ENCODE results near the gene KCTD1. TPM values are rescaled to one million over a fixed set of nuclear protein-coding genes. Genes with fewer than 3 reads are reported as not detected.

The KCTD1 gene
- total and polyA plus RNA-seq, 2 of the 8 experiments (the other 6 are each of a cell fraction or from before 2014, with no cell fraction given), result 7.7 to 14.0 TPM

DNA sequence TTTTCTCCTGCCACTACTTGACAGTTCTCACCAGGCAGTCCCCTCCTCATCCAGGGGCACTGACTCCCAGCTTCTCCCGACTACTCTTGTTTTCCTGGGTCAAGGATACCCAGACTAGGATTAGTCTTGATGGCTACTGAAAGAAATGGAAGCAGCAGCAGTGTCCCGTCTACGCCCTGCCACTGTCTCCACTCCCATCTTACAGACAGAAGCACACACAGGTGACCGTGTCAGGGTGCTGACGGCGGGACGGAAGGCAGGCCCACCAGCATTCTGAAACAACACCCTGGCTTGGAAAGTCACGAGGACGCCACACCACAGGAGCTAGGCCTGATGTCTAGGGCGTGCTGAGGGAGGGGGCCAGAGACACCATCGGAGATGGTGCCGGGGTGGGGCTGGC is 82.9 kb downstream of the KCTD1 start (continued):
- TF ChIP-seq SUZ12 (IDR thresholded peaks at IDR 0.05; ENCODE audit: low read length), result no peak
- no peak for TF ChIP-seq MAFK (IDR thresholded peaks at IDR 0.05; ENCODE audit: low read depth, low read length)

Data from H1 (cell line).